ENCODE data around the gene DAB1. TPM values are rescaled to one million over a fixed set of nuclear protein-coding genes. Genes with fewer than 3 reads are reported as not detected.

DAB1 gene
- total RNA-seq, 1 donor from 2014 or later = not detected

DNA sequence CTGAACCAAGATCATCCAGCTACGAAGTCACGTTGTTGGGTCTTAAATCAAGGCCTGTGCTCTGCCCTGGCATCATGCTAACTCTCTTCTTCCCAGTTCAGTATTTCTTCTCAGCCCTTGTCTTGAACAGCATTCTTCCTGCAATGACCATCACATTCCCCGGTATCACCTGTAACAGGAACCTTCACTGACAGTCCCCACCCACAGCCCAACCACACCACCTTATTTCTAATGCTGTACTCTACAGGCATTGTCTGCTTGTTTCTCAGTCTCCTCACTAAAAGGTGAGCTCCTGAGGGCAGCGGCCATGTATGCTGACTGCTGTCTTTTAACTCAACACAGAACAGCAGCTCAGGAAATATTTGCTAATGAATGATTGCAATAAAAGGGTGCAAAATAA lies 54.0 kb downstream of the DAB1 start:
- TF ChIP-seq, protein P1, sequence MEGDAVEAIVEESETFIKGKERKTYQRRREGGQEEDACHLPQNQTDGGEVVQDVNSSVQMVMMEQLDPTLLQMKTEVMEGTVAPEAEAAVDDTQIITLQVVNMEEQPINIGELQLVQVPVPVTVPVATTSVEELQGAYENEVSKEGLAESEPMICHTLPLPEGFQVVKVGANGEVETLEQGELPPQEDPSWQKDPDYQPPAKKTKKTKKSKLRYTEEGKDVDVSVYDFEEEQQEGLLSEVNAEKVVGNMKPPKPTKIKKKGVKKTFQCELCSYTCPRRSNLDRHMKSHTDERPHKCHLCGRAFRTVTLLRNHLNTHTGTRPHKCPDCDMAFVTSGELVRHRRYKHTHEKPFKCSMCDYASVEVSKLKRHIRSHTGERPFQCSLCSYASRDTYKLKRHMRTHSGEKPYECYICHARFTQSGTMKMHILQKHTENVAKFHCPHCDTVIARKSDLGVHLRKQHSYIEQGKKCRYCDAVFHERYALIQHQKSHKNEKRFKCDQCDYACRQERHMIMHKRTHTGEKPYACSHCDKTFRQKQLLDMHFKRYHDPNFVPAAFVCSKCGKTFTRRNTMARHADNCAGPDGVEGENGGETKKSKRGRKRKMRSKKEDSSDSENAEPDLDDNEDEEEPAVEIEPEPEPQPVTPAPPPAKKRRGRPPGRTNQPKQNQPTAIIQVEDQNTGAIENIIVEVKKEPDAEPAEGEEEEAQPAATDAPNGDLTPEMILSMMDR (conservative IDR thresholded peaks at IDR 0.05; ENCODE audit: low read depth, low read length) = no peak
- no peak overlapping the region for H3K4me3 ChIP-seq (ENCODE audit: low read depth, low read length)
- no peak for DNase-seq (ENCODE audit: low read depth)

DNA sequence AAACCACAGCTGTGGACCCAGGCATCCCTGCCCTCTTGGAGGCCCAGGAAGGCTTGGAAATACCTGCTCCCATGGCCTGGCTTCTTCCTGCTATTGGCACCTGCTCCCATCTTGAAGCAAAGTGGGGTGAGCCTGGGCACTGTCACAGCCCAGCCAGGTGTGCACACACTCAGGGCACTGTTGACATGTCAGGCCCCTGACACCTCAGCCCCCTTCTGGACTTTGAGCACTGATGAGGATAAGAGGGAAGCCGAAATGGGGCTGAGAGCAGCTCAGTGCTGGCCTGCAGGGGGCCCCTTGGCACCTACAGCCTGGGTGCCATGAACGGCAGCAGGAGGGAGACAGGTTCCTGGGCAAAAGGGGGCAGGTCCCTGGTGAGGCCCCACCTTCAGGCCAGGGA lies 55.9 kb downstream of the DAB1 start:
- H3K4me3 ChIP-seq (ENCODE audit: low read depth, low read length) = no peak overlapping the region
- DNase-seq (ENCODE audit: low read depth) = no peak
- TF ChIP-seq, protein P1 (conservative IDR thresholded peaks at IDR 0.05; ENCODE audit: low read depth, low read length) = no peak

- TF ChIP-seq, protein P1 (conservative IDR thresholded peaks at IDR 0.05; ENCODE audit: low read depth, low read length) = no peak
- no peak overlapping the region for H3K4me3 ChIP-seq (ENCODE audit: low read depth, low read length)
- DNase-seq (ENCODE audit: low read depth) = no peak
These were observed 60.2 kb downstream of the DAB1 start for GRCh38 chr1:57363643-57364042.

DNA sequence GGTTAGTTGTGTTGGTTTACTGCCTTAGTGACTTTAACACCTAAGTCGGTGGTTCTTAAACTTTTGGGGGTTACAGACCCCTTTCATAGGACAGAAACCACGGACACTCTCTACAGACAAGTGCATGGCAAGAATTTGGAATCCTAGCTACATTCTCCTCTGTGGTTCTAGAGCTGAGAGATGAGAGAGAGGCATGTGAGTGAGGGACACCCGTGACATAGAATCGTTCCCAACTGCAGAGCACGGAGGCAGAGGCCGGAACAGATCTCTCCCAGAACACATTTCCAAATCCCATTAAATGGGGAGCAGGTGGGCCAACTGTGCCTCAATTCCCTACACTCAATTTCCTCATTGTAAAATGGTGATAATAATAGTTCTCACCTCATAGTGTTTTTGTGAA lies 60.7 kb downstream of the DAB1 start:
- H3K4me3 ChIP-seq (ENCODE audit: low read depth, low read length) = no peak overlapping the region
- DNase-seq (ENCODE audit: low read depth) = no peak
- TF ChIP-seq, protein P1 (conservative IDR thresholded peaks at IDR 0.05; ENCODE audit: low read depth, low read length) = no peak

- TF ChIP-seq, protein P1 (conservative IDR thresholded peaks at IDR 0.05; ENCODE audit: low read depth, low read length) = no peak
- DNase-seq (ENCODE audit: low read depth) = no peak
- H3K4me3 ChIP-seq (ENCODE audit: low read depth, low read length) = no peak overlapping the region
These were observed 61.4 kb downstream of the DAB1 start for GRCh38 chr1:57362480-57362879.

GRCh38 chr1:57361516-57361915 lies 62.3 kb downstream of the DAB1 start:
- TF ChIP-seq, protein P1 (conservative IDR thresholded peaks at IDR 0.05; ENCODE audit: low read depth, low read length) = no peak
- H3K4me3 ChIP-seq (ENCODE audit: low read depth, low read length) = no peak overlapping the region
- DNase-seq (ENCODE audit: low read depth) = no peak

DNA sequence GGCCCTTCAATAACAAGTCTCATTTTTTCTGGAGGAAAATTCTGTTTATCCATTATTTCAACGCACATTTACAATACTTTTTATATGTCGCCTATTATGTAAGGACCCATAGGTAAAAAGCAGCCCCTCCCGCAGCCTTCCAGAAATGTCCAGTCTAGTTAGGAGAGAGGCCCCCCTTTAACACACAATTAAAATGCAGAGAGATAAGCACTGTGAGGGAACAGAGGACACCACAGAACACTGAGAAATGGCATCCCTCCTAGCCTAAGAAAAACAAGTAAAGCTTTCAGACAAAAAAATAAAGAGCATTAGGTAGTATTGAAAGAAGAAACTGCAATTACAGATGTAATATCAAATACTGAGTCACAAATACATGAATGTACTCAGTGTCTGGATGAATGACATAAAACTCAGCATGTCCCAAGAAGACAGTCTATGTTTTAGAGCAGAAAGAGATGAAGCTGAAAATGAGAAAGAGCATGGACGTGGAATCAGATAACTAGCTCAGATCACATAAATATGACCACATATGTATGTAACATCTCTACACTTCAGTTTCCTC lies 62.9 kb downstream of the DAB1 start:
- TF ChIP-seq, protein P1 (conservative IDR thresholded peaks at IDR 0.05; ENCODE audit: low read depth, low read length) = no peak
- no peak for DNase-seq (ENCODE audit: low read depth)
- H3K4me3 ChIP-seq (ENCODE audit: low read depth, low read length) = no peak overlapping the region

All from epithelial cell of proximal tubule (primary cell).